ENCODE measurements around the gene GTF2H1. TPM values are rescaled to one million over a fixed set of nuclear protein-coding genes. Genes with fewer than 3 reads are reported as not detected.

Gene GTF2H1
- total and polyA plus RNA-seq, 4 donors, result 41.1 to 78.7 (median 52.4) TPM

DNA sequence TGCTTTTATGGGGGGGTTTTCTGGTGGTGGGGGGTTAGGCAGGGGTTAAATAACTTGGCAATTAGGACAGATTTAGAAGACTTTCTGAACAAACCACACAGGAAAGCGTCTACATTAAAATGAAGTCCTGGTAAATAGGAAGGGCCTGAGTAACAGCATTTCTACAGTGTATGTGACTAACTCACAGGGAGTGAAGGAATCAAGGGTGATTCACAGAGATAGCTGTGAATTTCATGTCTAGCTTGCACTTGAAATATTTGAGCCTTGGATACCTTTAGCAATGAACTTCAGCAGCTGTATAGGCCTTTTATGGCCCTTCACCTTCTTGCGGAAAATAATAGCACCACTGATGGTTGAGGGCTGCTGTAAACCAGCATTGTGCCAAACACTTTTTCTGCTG, 45.9 kb downstream of the GTF2H1 start:
- no CpG with 5 or more reads among the region's 2 CpGs for WGBS (ENCODE audit: insufficient coverage)
- Histone ChIP-seq H3K36me3 (ENCODE audit: control insufficient read depth, insufficient read depth, low read length) (peaks cover 19% of the 10 kb centered on the region), H3K27me3 (ENCODE audit: control insufficient read depth, insufficient read depth, low read length) (no peaks in the 10 kb centered on the region), H3K9me3 (ENCODE audit: control insufficient read depth, insufficient read depth, low read length) (no peaks in the 10 kb centered on the region), H3K27ac (ENCODE audit: low read depth, low read length) (no peak overlapping the region), H3K4me3 (ENCODE audit: low read depth, low read length) (no peak overlapping the region), H3K4me1 (ENCODE audit: control insufficient read depth, insufficient read depth, low read length) (no peaks in the 10 kb centered on the region)
- DNase-seq (ENCODE audit: low read depth in 4 of 6, low spot score in 6 of 6), result no peak

DNA sequence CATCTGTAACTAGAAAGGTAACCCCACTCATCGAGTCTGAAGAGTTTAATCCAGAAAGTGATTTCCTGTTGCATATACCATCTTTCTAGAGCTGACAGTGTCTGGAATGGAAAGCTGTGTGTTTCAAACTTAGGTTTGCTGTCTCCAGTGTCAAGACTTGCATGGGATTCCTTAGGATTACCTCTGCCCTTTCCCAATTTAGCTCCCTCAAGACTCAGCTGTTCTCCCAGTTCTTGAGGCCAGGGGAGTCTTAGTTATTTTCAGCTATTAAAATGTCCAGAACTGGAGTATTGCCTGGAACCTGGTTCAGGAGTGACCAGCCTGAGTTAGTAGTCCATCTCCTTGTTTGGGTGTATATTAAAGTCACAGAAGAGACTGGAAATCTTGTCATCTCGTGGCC, 47.0 kb downstream of the GTF2H1 start:
- no peak overlapping the region for H3K4me3 ChIP-seq (ENCODE audit: low read depth, low read length)
- no peak overlapping the region for H3K27ac ChIP-seq (ENCODE audit: low read depth, low read length)
- 100% methylated on average over 1 of the region's 2 CpGs for WGBS (ENCODE audit: insufficient coverage)
- peaks cover 15% of the 10 kb centered on the region for H3K36me3 ChIP-seq (ENCODE audit: control insufficient read depth, insufficient read depth, low read length)
- H3K9me3 ChIP-seq (ENCODE audit: control insufficient read depth, insufficient read depth, low read length), result no peaks in the 10 kb centered on the region
- no peak for DNase-seq (ENCODE audit: low read depth in 4 of 6, low spot score in 6 of 6)
- H3K4me1 ChIP-seq (ENCODE audit: control insufficient read depth, insufficient read depth, low read length), result no peaks in the 10 kb centered on the region
- no peaks in the 10 kb centered on the region for H3K27me3 ChIP-seq (ENCODE audit: control insufficient read depth, insufficient read depth, low read length)

DNA sequence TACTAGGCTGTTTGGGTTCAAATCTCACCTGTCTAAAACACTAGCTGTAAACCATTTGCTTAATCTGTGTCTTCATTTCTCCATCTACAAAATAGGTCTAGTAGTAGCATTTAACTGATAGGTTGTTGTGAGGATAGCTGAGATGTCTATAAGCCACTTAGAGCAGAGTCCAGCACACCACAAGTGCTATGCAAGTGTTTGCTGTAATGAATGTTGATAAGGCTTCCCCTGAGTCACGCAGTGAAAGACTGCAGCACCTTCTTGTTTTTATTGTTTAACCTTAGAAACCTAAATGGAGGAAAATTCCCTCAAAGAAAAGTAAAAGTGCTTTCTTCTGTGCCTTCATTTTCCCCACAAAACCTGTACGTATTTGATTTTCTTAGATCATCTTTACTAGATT, 48.9 kb downstream of the GTF2H1 start:
- no peaks in the 10 kb centered on the region for H3K27me3 ChIP-seq (ENCODE audit: control insufficient read depth, insufficient read depth, low read length)
- peaks cover 5% of the 10 kb centered on the region for H3K36me3 ChIP-seq (ENCODE audit: control insufficient read depth, insufficient read depth, low read length)
- no peaks in the 10 kb centered on the region for H3K4me1 ChIP-seq (ENCODE audit: control insufficient read depth, insufficient read depth, low read length)
- no peak overlapping the region for H3K27ac ChIP-seq (ENCODE audit: low read depth, low read length)
- WGBS (ENCODE audit: insufficient coverage), result no CpG with 5 or more reads among the region's 2 CpGs
- H3K9me3 ChIP-seq (ENCODE audit: control insufficient read depth, insufficient read depth, low read length), result no peaks in the 10 kb centered on the region
- no peak overlapping the region for H3K4me3 ChIP-seq (ENCODE audit: low read depth, low read length)
- DNase-seq (ENCODE audit: low read depth in 4 of 6, low spot score in 6 of 6), result no peak

DNA sequence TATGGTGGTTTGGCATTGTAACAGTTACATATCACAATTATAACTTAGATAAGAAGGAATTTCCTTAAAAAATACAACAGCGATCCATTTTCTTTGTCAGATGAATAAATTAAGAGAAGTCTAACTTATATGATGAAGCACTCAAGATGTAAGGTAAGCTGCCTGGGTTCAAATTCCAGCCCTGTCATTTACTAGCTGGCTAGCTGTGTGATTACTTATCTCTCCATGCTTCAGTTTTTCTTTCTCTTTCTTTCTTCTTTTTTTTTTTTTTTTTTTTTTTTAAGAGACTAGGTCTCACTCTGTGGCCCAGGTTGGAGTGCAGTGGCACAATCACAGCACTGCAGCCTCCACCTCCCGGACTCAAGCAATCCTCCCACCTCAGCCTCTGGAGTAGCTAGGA, 49.8 kb downstream of the GTF2H1 start:
- no peaks in the 10 kb centered on the region for H3K27me3 ChIP-seq (ENCODE audit: control insufficient read depth, insufficient read depth, low read length)
- H3K27ac ChIP-seq (ENCODE audit: low read depth, low read length), result no peak overlapping the region
- 71% methylated on average over 1 of the region's 2 CpGs for WGBS (ENCODE audit: insufficient coverage)
- no peaks in the 10 kb centered on the region for H3K4me1 ChIP-seq (ENCODE audit: control insufficient read depth, insufficient read depth, low read length)
- peaks cover 5% of the 10 kb centered on the region for H3K36me3 ChIP-seq (ENCODE audit: control insufficient read depth, insufficient read depth, low read length)
- H3K9me3 ChIP-seq (ENCODE audit: control insufficient read depth, insufficient read depth, low read length), result no peaks in the 10 kb centered on the region
- no peak overlapping the region for H3K4me3 ChIP-seq (ENCODE audit: low read depth, low read length)
- no peak for DNase-seq (ENCODE audit: low read depth in 4 of 6, low spot score in 6 of 6)

DNA sequence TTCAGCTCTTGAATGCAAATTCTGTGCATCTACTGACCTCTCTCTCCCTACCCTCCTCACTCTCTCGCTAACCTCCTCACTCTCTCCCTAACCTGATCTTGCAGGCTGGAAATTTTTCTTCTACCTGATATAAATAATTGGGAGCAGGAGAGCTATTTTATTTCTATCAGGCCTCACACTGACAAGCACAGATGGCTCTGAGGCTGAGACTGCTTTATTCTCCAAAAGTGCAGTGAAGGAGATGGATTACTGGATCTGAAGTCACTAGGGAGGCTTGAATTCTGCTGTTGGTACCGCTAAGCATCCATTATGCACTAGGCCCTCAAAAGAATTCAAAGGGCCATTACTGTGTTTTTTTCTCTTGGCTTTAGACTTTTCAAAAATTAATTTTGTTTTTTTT, 52.6 kb downstream of the GTF2H1 start:
- Histone ChIP-seq H3K4me3 (ENCODE audit: low read depth, low read length) (no peak overlapping the region), H3K4me1 (ENCODE audit: control insufficient read depth, insufficient read depth, low read length) (no peaks in the 10 kb centered on the region), H3K27me3 (ENCODE audit: control insufficient read depth, insufficient read depth, low read length) (no peaks in the 10 kb centered on the region), H3K27ac (ENCODE audit: low read depth, low read length) (no peak overlapping the region), H3K36me3 (ENCODE audit: control insufficient read depth, insufficient read depth, low read length) (peaks cover 2% of the 10 kb centered on the region), H3K9me3 (ENCODE audit: control insufficient read depth, insufficient read depth, low read length) (no peaks in the 10 kb centered on the region)
- WGBS (ENCODE audit: insufficient coverage), result no CpG with 5 or more reads among the region's 2 CpGs
- peak in 2 of 6 donors; percentile 11 to 47 for DNase-seq (ENCODE audit: low read depth in 4 of 6, low spot score in 6 of 6)

DNA sequence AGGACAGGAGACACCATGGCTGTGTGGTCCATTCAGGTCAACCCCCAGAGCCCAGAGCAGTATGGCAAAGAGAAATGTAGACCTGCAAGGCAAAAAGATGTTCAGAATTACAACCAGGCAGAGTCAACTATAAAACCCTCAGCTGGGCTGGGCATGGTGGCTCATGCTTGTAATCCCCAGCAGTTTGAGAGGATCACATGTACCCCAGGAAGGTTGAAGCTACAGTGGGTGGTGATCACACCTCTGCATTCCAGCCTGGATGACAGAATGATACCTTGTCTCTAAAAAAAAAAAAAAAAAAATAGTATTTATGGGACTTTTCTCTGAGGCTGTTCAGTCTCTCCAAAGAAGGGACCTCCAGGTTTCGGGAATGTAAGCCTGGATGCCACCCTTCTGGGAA, 53.6 kb downstream of the GTF2H1 start:
- Histone ChIP-seq H3K36me3 (ENCODE audit: control insufficient read depth, insufficient read depth, low read length) (peaks cover 2% of the 10 kb centered on the region), H3K27ac (ENCODE audit: low read depth, low read length) (no peak overlapping the region), H3K27me3 (ENCODE audit: control insufficient read depth, insufficient read depth, low read length) (no peaks in the 10 kb centered on the region), H3K4me1 (ENCODE audit: control insufficient read depth, insufficient read depth, low read length) (no peaks in the 10 kb centered on the region), H3K9me3 (ENCODE audit: control insufficient read depth, insufficient read depth, low read length) (no peaks in the 10 kb centered on the region), H3K4me3 (ENCODE audit: low read depth, low read length) (no peak overlapping the region)
- WGBS (ENCODE audit: insufficient coverage), result 100% methylated on average over 1 of the region's 1 CpG
- DNase-seq (ENCODE audit: low read depth in 4 of 6, low spot score in 6 of 6), result no peak

DNA sequence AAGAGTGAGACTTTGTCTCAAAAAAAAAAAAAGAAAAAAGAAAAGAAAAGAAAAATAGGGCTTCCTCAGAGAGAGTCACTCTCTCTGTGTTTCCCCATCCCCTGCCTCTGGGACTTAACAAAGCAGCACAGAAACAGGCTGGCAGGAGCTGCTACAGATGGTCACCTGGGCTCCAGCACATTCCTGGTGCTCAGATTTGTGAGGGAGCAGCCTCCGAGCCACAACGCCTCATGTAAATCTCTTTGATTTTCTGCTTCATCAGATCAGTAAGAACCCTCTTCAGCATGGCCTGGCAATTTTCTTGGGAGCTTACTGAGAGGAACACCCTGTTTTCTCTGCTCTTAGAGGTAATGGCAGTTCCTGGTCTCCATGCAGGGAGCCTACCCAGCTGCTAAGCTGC, 56.8 kb downstream of the GTF2H1 start:
- WGBS (ENCODE audit: insufficient coverage), result 50% methylated on average over 2 of the region's 2 CpGs
- Histone ChIP-seq H3K9me3 (ENCODE audit: control insufficient read depth, insufficient read depth, low read length) (no peaks in the 10 kb centered on the region), H3K27me3 (ENCODE audit: control insufficient read depth, insufficient read depth, low read length) (no peaks in the 10 kb centered on the region), H3K36me3 (ENCODE audit: control insufficient read depth, insufficient read depth, low read length) (no peaks in the 10 kb centered on the region), H3K4me3 (ENCODE audit: low read depth, low read length) (no peak overlapping the region), H3K27ac (ENCODE audit: low read depth, low read length) (no peak overlapping the region), H3K4me1 (ENCODE audit: control insufficient read depth, insufficient read depth, low read length) (peaks cover 15% of the 10 kb centered on the region)
- DNase-seq (ENCODE audit: low read depth in 4 of 6, low spot score in 6 of 6), result peak in 1 of 6 donors; percentile 10

DNA sequence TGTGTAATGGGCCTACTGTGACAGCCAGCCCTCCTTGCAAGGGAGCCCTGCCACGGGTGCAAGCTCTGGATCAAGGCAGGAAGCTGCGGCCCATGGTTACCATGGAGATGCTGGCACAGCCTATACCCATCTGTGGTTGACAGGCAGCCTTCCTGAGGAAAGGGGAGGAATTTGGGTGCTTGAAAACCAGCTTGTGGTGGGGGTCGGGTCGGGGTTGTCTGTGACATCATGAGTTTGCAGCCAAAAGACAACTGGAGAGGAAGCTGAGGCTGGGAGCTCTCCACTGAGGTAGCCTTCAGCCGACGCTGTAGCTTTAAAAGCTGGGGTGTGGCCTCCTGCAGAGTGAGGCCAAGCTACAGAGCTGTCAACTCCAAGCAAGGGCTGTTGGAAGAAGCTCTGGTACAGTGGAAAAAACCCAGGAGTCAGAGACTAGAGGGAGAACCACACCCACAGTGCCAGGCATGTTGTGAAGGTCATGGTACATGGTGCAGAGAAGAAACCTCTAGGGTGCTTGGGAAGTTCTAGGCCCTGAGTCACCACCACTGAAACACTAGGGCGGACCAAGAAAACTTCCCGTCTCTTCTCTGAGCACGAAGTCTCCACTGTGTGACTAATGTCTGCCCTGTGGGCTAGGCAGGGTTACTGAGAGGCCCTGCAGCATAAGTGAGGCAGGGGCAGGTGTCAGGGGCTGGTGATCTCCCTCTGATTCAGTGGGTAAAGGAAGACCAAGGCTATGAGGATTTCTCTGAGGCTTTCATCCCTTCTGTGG, 61.2 kb downstream of the GTF2H1 start:
- H3K4me1 ChIP-seq (ENCODE audit: control insufficient read depth, insufficient read depth, low read length), result peaks cover 19% of the 10 kb centered on the region
- H3K36me3 ChIP-seq (ENCODE audit: control insufficient read depth, insufficient read depth, low read length), result no peaks in the 10 kb centered on the region
- peak overlapping the region; percentile 29 for H3K27ac ChIP-seq (ENCODE audit: low read depth, low read length)
- 23% methylated on average over 9 of the region's 9 CpGs for WGBS (ENCODE audit: insufficient coverage)
- DNase-seq (ENCODE audit: low read depth in 4 of 6, low spot score in 6 of 6), result peak in 4 of 6 donors; percentile 3 to 91 (median 43)
- H3K27me3 ChIP-seq (ENCODE audit: control insufficient read depth, insufficient read depth, low read length), result no peaks in the 10 kb centered on the region
- no peak overlapping the region for H3K4me3 ChIP-seq (ENCODE audit: low read depth, low read length)
- H3K9me3 ChIP-seq (ENCODE audit: control insufficient read depth, insufficient read depth, low read length), result no peaks in the 10 kb centered on the region

DNA sequence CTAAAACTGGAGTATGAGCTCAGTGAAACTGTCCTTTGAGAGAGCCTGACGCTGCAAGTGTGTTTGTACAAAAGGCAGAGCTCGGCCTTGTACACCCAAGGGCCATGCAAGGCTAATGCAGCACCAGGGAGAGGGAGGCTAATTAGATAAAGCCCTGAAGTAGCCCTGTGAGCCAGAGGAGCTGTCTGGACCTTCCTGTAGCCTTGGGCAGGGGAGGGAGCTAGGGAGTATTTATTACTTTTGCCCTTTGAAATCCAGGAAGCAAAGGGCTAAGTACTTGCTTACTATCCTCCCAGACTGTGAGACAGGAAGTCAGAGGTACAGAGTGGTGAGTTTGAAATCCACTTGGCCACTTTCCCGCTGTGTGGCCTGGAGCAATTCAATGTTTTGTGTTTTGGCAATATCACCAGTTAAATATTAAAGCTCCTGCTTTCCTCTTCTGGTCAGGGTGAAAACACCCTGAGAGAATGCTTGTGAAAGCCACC, 61.8 kb downstream of the GTF2H1 start:
- no peaks in the 10 kb centered on the region for H3K27me3 ChIP-seq (ENCODE audit: control insufficient read depth, insufficient read depth, low read length)
- no peaks in the 10 kb centered on the region for H3K36me3 ChIP-seq (ENCODE audit: control insufficient read depth, insufficient read depth, low read length)
- H3K4me1 ChIP-seq (ENCODE audit: control insufficient read depth, insufficient read depth, low read length), result peaks cover 19% of the 10 kb centered on the region
- H3K4me3 ChIP-seq (ENCODE audit: low read depth, low read length), result no peak overlapping the region
- peak in 2 of 6 donors; percentile 15 to 23 for DNase-seq (ENCODE audit: low read depth in 4 of 6, low spot score in 6 of 6)
- no peaks in the 10 kb centered on the region for H3K9me3 ChIP-seq (ENCODE audit: control insufficient read depth, insufficient read depth, low read length)
- H3K27ac ChIP-seq (ENCODE audit: low read depth, low read length), result peak overlapping the region; percentile 29
- WGBS (ENCODE audit: insufficient coverage), result 42% methylated on average over 2 of the region's 3 CpGs

DNA sequence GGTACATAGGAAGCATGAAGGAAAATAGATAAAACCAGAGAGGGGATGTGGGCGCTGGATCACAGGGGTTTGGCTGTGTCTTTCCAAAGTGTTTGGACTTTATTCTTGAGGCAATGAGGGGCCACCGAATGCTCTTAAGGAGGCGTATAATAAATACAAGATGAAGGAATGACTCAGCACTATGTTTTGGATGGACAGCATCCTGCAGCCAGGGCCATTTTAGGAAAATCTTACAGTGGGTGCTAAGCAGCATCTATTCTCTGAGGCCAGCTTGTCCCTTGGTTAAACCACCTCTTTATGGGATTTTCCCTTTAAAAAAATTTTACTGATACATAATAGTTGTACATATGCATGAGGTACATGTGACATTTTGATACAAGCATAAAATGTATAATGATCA, 67.7 kb downstream of the GTF2H1 start:
- Histone ChIP-seq H3K36me3 (ENCODE audit: control insufficient read depth, insufficient read depth, low read length) (no peaks in the 10 kb centered on the region), H3K9me3 (ENCODE audit: control insufficient read depth, insufficient read depth, low read length) (no peaks in the 10 kb centered on the region), H3K4me1 (ENCODE audit: control insufficient read depth, insufficient read depth, low read length) (peaks cover 13% of the 10 kb centered on the region), H3K4me3 (ENCODE audit: low read depth, low read length) (no peak overlapping the region), H3K27me3 (ENCODE audit: control insufficient read depth, insufficient read depth, low read length) (no peaks in the 10 kb centered on the region), H3K27ac (ENCODE audit: low read depth, low read length) (no peak overlapping the region)
- no peak for DNase-seq (ENCODE audit: low read depth in 4 of 6, low spot score in 6 of 6)
- WGBS (ENCODE audit: insufficient coverage), result 97% methylated on average over 3 of the region's 3 CpGs
